Omental fat pad (tissue), 4 donors: ENCODE measurements around the gene XYLB. TPM values are rescaled to one million over a fixed set of nuclear protein-coding genes. Genes with fewer than 3 reads are reported as not detected.

Source experiments
- ATAC-seq: fragments of 150-250 bp; one replicate; pipeline ENCODE4 v1.9.1; 2016; ENCODE audit warnings: mild to moderate bottlenecking, moderate library complexity; ENCODE audit not compliant: low FRiP score
- DNase-seq: peaks from one replicate; pipeline ENCODE4 v3.0.0-alpha.2; 2019; ENCODE audit warnings: low spot score
- total RNA-seq, 4 donors: library from RNA; depleted of rRNA; stranded (reverse); fragments of >200 nt; gene quantifications; one replicate each; pipeline ENCODE4 v1.1.0, GENCODE V29; 2016
- TF ChIP-seq, protein P1 (sequence below), 3 donors: fragments of 450-650 bp; IDR thresholded peaks; one replicate each; pipeline ENCODE4 v1.5.1; 2016 to 2017; ENCODE audit warnings: antibody characterized with exemption in 3 of 3, mild to moderate bottlenecking in 3 of 3, moderate library complexity in 2 of 3

Gene XYLB
- total RNA-seq, 4 donors from 2014 or later = 2.1 to 4.1 (median 3.3) TPM

DNA sequence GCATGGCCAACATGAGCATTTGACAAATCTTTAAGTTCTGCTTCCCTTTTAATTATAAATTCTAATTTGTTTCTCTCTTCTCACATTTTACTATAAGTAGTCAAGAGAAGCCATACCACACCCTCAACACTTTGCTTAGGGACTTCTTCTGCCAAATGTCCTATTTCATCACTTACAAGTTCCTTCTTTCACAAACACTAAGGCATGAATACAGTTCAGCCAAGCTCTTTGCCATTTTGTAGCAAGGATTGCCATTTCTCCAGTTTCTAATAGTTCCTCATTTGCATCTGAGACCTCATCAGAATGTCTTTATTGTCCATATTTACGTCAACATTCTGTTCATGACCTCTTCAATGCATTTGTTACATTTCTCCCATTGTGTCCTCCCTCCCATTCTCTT lies 35.1 kb upstream of the XYLB start:
- ATAC-seq (no peak), DNase-seq (no peak)
- TF ChIP-seq, protein P1, sequence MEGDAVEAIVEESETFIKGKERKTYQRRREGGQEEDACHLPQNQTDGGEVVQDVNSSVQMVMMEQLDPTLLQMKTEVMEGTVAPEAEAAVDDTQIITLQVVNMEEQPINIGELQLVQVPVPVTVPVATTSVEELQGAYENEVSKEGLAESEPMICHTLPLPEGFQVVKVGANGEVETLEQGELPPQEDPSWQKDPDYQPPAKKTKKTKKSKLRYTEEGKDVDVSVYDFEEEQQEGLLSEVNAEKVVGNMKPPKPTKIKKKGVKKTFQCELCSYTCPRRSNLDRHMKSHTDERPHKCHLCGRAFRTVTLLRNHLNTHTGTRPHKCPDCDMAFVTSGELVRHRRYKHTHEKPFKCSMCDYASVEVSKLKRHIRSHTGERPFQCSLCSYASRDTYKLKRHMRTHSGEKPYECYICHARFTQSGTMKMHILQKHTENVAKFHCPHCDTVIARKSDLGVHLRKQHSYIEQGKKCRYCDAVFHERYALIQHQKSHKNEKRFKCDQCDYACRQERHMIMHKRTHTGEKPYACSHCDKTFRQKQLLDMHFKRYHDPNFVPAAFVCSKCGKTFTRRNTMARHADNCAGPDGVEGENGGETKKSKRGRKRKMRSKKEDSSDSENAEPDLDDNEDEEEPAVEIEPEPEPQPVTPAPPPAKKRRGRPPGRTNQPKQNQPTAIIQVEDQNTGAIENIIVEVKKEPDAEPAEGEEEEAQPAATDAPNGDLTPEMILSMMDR (IDR thresholded peaks at IDR 0.05) = no peak

DNA sequence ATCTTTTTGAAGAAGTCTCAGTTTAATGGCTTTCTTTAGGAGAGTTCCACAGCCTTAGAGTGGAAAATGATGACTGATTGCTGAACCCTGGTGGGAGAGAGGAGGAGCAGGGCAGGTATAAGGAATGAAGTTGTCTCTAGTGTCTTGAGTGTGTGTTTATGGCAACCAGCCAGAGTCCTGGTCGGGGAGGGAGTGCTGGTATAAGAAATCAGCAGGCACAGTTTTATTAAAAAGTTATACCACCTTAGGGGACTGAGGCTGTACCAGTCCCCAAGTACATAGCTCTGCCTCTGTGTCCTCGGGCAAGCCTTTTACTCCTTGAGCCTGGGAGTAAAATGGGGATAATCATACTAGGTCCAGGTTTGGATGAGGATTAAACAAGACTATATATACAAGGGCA lies 34.6 kb upstream of the XYLB start:
- TF ChIP-seq, protein P1 (IDR thresholded peaks at IDR 0.05) = no peak
- ATAC-seq (no peak), DNase-seq (no peak)

- ATAC-seq (no peak), DNase-seq (no peak)
- TF ChIP-seq, protein P1 (IDR thresholded peaks at IDR 0.05) = no peak
These were observed 34.2 kb upstream of the XYLB start for GRCh38 chr3:38312356-38312755.

- DNase-seq (no peak), ATAC-seq (no peak)
- TF ChIP-seq, protein P1 (IDR thresholded peaks at IDR 0.05) = no peak
These were observed 33.3 kb upstream of the XYLB start for GRCh38 chr3:38313263-38313662.

- DNase-seq (no peak), ATAC-seq (no peak)
- TF ChIP-seq, protein P1 (IDR thresholded peaks at IDR 0.05) = no peak
These were observed 32.9 kb upstream of the XYLB start for GRCh38 chr3:38313695-38314094.

GRCh38 chr3:38314112-38314763 lies 32.3 kb upstream of the XYLB start:
- no peak for DNase-seq
- TF ChIP-seq, protein P1 (IDR thresholded peaks at IDR 0.05) = no peak
- ATAC-seq = no peak

DNA sequence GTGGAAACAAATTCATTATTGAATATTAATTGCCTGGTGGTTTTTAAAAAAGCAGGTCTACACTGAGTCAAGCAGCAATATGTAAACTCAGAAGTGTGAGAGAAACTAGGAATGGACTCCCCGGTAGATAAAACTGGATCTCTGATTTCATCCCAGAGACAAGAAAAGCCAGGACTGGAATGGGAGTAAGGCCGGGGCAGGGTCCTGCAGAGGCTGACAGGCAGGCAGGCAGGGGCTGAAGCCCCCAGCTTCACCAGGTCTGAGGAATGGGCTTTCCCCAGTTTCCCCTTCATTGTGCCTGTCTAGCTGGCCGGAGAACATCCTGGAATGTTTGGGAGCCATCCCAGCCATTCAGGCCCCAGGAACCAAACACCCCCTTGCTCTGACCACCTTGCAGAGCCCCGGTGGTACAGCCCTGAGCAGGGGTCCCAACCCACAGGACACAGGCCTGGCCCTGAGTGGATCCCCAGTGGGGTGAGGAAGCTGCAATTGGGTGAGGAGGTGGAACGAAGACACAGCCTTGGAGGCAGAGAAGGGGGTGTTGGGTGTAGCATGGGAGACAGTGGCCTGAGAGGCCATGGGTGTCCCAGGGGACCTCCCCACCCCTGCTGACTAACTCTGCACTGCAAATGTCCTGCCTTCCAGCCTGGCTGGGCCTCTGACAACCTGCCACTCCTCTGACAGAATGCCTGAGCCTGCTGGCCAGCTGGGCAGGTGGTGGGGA lies 31.7 kb upstream of the XYLB start:
- DNase-seq (no peak), ATAC-seq (no peak)
- TF ChIP-seq, protein P1 (IDR thresholded peaks at IDR 0.05) = no peak
